Ascending aorta (tissue), 2 donors: ENCODE data around the gene ZNF32. TPM values are rescaled to one million over a fixed set of nuclear protein-coding genes. Genes with fewer than 3 reads are reported as not detected.
"Not testable (repeated sequence)": the region's sequence is repeated elsewhere in the genome, so short reads cannot be mapped to it uniquely, and the experiment has no call there.

Source experiments
- DNase-seq, 2 donors: peaks; one replicate each; pipeline ENCODE4 v3.0.0-alpha.2; 2019; ENCODE audit warnings: low spot score in 2 of 2
- H3K27ac ChIP-seq, 2 donors: fragments of 200-600 bp; sonication (generic); one replicate each; pipeline ENCODE4 v1.5.1; 2016 to 2017; ENCODE audit warnings: mild to moderate bottlenecking in 1 of 2
- H3K27me3 ChIP-seq: fragments of 200-600 bp; sonication (generic); one replicate; pipeline ENCODE4 v1.5.1; 2017
- H3K36me3 ChIP-seq, 2 donors: fragments of 200-600 bp; sonication (generic); one replicate each; pipeline ENCODE4 v1.5.1; 2016
- H3K4me1 ChIP-seq, 2 donors: fragments of 200-600 bp; sonication (generic); one replicate each; pipeline ENCODE4 v1.5.1; 2016 to 2017; ENCODE audit warnings: mild to moderate bottlenecking in 1 of 2
- H3K4me3 ChIP-seq, 2 donors: fragments of 200-600 bp; sonication (generic); one replicate each; pipeline ENCODE4 v1.5.1; 2016 to 2017; ENCODE audit warnings: mild to moderate bottlenecking in 1 of 2
- H3K9me3 ChIP-seq, 2 donors: fragments of 200-600 bp; sonication (generic); one replicate each; pipeline ENCODE4 v1.5.1; 2016
- CTCF ChIP-seq, 3 experiments: fragments of 200-600 bp in 2 of 3; fragments of 450-650 bp in 1 of 3; sonication (generic) in 2 of 3; IDR thresholded peaks; one replicate each; pipeline ENCODE4 v1.5.1; 2016 to 2019; ENCODE audit warnings: antibody characterized with exemption in 3 of 3, mild to moderate bottlenecking in 1 of 3, moderate library complexity in 1 of 3
- intact Hi-C: fragments of 100-400 bp; cut with DNase I; formaldehyde crosslinking; loops from one replicate; pipeline ENCODE4 v1.15.1; 2023
- total RNA-seq: library from RNA; depleted of rRNA; stranded (reverse); fragments of >200 nt; gene quantifications from one replicate; pipeline ENCODE4 v1.1.0, GENCODE V29; 2016

The ZNF32 gene
- total RNA-seq, 1 donor from 2014 or later, result 10.9 TPM

- Histone ChIP-seq H3K9me3 (no peaks in the 10 kb centered on the region), H3K4me3 (peak overlapping the region; percentile 72 to 97), H3K36me3 (peaks cover 0 to 18% of the 10 kb centered on the region in 2 donors), H3K27ac (peak overlapping the region; percentile 41 to 54), H3K4me1 (peaks cover 0 to 10% of the 10 kb centered on the region in 2 donors), H3K27me3 (no peaks in the 10 kb centered on the region)
- no peak for DNase-seq
- intact Hi-C loops, result loop anchor here (2.0 kb wide), 2 partner anchors 31 to 43 kb away; partner anchors contain the start of genes ZNF239 and ZNF32
- peak in 1 of 3 experiments; percentile 4 for TF ChIP-seq CTCF (IDR thresholded peaks at IDR 0.05)
Measured at GRCh38 chr10:43605850-43606322, 42.8 kb downstream of the ZNF32 start.

- H3K27ac ChIP-seq, H3K4me3 ChIP-seq, H3K36me3 ChIP-seq, H3K4me1 ChIP-seq, H3K9me3 ChIP-seq, DNase-seq, H3K27me3 ChIP-seq: not testable (repeated sequence)
- intact Hi-C loops, result loop anchor here (2.0 kb wide), 1 partner anchor 43 kb away; no protein-coding TSS in a partner anchor
Measured at GRCh38 chr10:43601576-43601975, 47.1 kb downstream of the ZNF32 start.

GRCh38 chr10:43599333-43599732 lies 49.3 kb downstream of the ZNF32 start:
- no peak overlapping the region for H3K27ac ChIP-seq

GRCh38 chr10:43598446-43598845 lies 50.2 kb downstream of the ZNF32 start:
- Histone ChIP-seq H3K4me1 (no peaks in the 10 kb centered on the region), H3K9me3 (no peaks in the 10 kb centered on the region), H3K36me3 (no peaks in the 10 kb centered on the region), H3K4me3 (no peak overlapping the region), H3K27me3 (no peaks in the 10 kb centered on the region), H3K27ac (no peak overlapping the region)
- TF ChIP-seq CTCF (IDR thresholded peaks at IDR 0.05), result no peak
- intact Hi-C loops, result no loop called here
- no peak for DNase-seq

More at GRCh38 chr10:43599333-43599732, 49.3 kb downstream of the ZNF32 start:
- H3K4me3 ChIP-seq, result no peak overlapping the region
- no peaks in the 10 kb centered on the region for H3K27me3 ChIP-seq
- no peaks in the 10 kb centered on the region for H3K4me1 ChIP-seq
- DNase-seq, result no peak
- no peaks in the 10 kb centered on the region for H3K36me3 ChIP-seq
- H3K9me3 ChIP-seq, result no peaks in the 10 kb centered on the region
- intact Hi-C loops, result no loop called here
- TF ChIP-seq CTCF (IDR thresholded peaks at IDR 0.05), result no peak

GRCh38 chr10:43596546-43596945 lies 52.1 kb downstream of the ZNF32 start:
- Histone ChIP-seq H3K27me3 (no peaks in the 10 kb centered on the region), H3K4me1 (no peaks in the 10 kb centered on the region), H3K9me3 (no peaks in the 10 kb centered on the region), H3K4me3 (no peak overlapping the region), H3K36me3 (no peaks in the 10 kb centered on the region), H3K27ac (no peak overlapping the region)
- DNase-seq, result no peak
- intact Hi-C loops, result no loop called here
- TF ChIP-seq CTCF (IDR thresholded peaks at IDR 0.05), result no peak

- no peaks in the 10 kb centered on the region for H3K9me3 ChIP-seq
- H3K4me3 ChIP-seq, result peak overlapping the region; percentile 9 to 21
- intact Hi-C loops, result no loop called here
- H3K27ac ChIP-seq, result no peak overlapping the region
- TF ChIP-seq CTCF (IDR thresholded peaks at IDR 0.05), result no peak
- no peak for DNase-seq
- H3K36me3 ChIP-seq, result no peaks in the 10 kb centered on the region
- H3K27me3 ChIP-seq, result no peaks in the 10 kb centered on the region
- H3K4me1 ChIP-seq, result no peaks in the 10 kb centered on the region
Measured at GRCh38 chr10:43595739-43596298, 52.9 kb downstream of the ZNF32 start.
